GM18511 (cell line): Measurements from ENCODE around the gene DDX59.
"Not testable (repeated sequence)": the region's sequence is repeated elsewhere in the genome, so short reads cannot be mapped to it uniquely, and the experiment has no call there.

Source experiments
- ATAC-seq: cut with Tn5 transposase; IDR thresholded peaks from one replicate; pipeline ENCODE4 v1.9.1; 2021; ENCODE audit warnings: mild to moderate bottlenecking, moderate library complexity; ENCODE audit not compliant: unreplicated experiment

DDX59 gene

GRCh38 chr1:200630515-200630899, 39.2 kb downstream of the DDX59 start:
- ATAC-seq, result not testable (repeated sequence)

GRCh38 chr1:200629876-200630514, 39.7 kb downstream of the DDX59 start:
- no peak for ATAC-seq

- peak; percentile 79 for ATAC-seq
Measured at GRCh38 chr1:200628223-200628881, 41.4 kb downstream of the DDX59 start.

- ATAC-seq, result no peak
Measured at GRCh38 chr1:200627575-200628222, 42.0 kb downstream of the DDX59 start.

- ATAC-seq, result no peak
Measured at GRCh38 chr1:200626853-200627534, 42.7 kb downstream of the DDX59 start.

- ATAC-seq, result peak; percentile 33
Measured at GRCh38 chr1:200625381-200625824, 44.3 kb downstream of the DDX59 start.

- no peak for ATAC-seq
Measured at GRCh38 chr1:200624679-200625335, 44.9 kb downstream of the DDX59 start.

- ATAC-seq, result peak; percentile 95
Measured at GRCh38 chr1:200620273-200621131, 49.2 kb downstream of the DDX59 start, which contains the start of gene KIF14. KIF14 (minus strand) TSS chr1:200620751; CDS start chr1:200618723, 2,028 bp downstream.

GRCh38 chr1:200619894-200620272, 49.8 kb downstream of the DDX59 start:
- no peak for ATAC-seq

GRCh38 chr1:200610846-200611245, 58.9 kb downstream of the DDX59 start:
- ATAC-seq, result no peak

- ATAC-seq, result no peak
Measured at GRCh38 chr1:200602632-200603031, 67.1 kb downstream of the DDX59 start.
